PFSK-1 (cell line): ENCODE measurements around the gene NMD3.

Source experiments
- FOXP2 ChIP-seq: optimal IDR thresholded peaks from 2 replicates; pipeline ENCODE3; 2011; ENCODE audit warnings: borderline replicate concordance, control low read depth, inconsistent platforms; ENCODE audit not compliant: insufficient read depth; ENCODE audit errors: extremely low read length, extremely low read depth
- POLR2AphosphoS5 ChIP-seq: IDR thresholded peaks from 2 replicates; pipeline ENCODE4 v1.6.1; 2012; ENCODE audit warnings: low read depth, mild to moderate bottlenecking, control low read depth, low read length, moderate library complexity
- REST ChIP-seq, 2 experiments: IDR thresholded peaks; 2 replicates each; pipeline versions ENCODE4 v1.6.1 to v1.8.0; 2011 to 2012; ENCODE audit warnings: low read depth in 2 of 2, low read length in 2 of 2, control low read depth in 1 of 2, inconsistent platforms in 1 of 2, mild to moderate bottlenecking in 1 of 2, moderate library complexity in 1 of 2; ENCODE audit not compliant: insufficient read depth in 1 of 2
- SIN3A ChIP-seq: IDR thresholded peaks from 2 replicates; pipeline ENCODE4 v1.6.1; 2012; ENCODE audit warnings: mild to moderate bottlenecking, low read length, moderate library complexity, borderline replicate concordance; ENCODE audit not compliant: insufficient read depth
- TAF1 ChIP-seq: IDR thresholded peaks from 2 replicates; pipeline ENCODE4 v1.6.1; 2012; ENCODE audit warnings: low read length, control low read depth, borderline replicate concordance; ENCODE audit not compliant: insufficient read depth

NMD3 gene

GRCh38 chr3:161270991-161271390, 49.9 kb downstream of the NMD3 start:
- TF ChIP-seq SIN3A (no peak), FOXP2 (no peak), POLR2AphosphoS5 (no peak), TAF1 (no peak)

- TF ChIP-seq POLR2AphosphoS5 (no peak), TAF1 (no peak), REST (IDR thresholded peaks at IDR 0.05; ENCODE audit: insufficient read depth in 1 of 2, low read depth in 2 of 2, low read length in 2 of 2) (no peak), FOXP2 (no peak), SIN3A (no peak)
Measured at GRCh38 chr3:161271646-161272045, 50.5 kb downstream of the NMD3 start.

- no peak for TF ChIP-seq POLR2AphosphoS5
- no peak for TF ChIP-seq TAF1
- no peak for TF ChIP-seq REST (IDR thresholded peaks at IDR 0.05; ENCODE audit: insufficient read depth in 1 of 2, low read depth in 2 of 2, low read length in 2 of 2)
- no peak for TF ChIP-seq SIN3A
- TF ChIP-seq FOXP2 = no peak
Measured at GRCh38 chr3:161272524-161272923, 51.4 kb downstream of the NMD3 start.

- no peak for TF ChIP-seq REST (IDR thresholded peaks at IDR 0.05; ENCODE audit: insufficient read depth in 1 of 2, low read depth in 2 of 2, low read length in 2 of 2)
- TF ChIP-seq TAF1 = no peak
- no peak for TF ChIP-seq POLR2AphosphoS5
- no peak for TF ChIP-seq SIN3A
- TF ChIP-seq FOXP2 = no peak
Measured at GRCh38 chr3:161273589-161274218, 52.6 kb downstream of the NMD3 start.

- TF ChIP-seq REST (IDR thresholded peaks at IDR 0.05; ENCODE audit: insufficient read depth in 1 of 2, low read depth in 2 of 2, low read length in 2 of 2) = no peak
Measured at GRCh38 chr3:161274691-161275298, 53.7 kb downstream of the NMD3 start.
